Activated CD4-positive, alpha-beta memory T cell treated with anti-CD3 and anti-CD28 coated beads for 36 hours (primary cell): ENCODE measurements around the gene NLGN1. TPM values are rescaled to one million over a fixed set of nuclear protein-coding genes. Genes with fewer than 3 reads are reported as not detected.

Experiments
- CTCF ChIA-PET: fragments of 350-600 bp; sonication (Branson Sonifier 250); formaldehyde crosslinking; loops from one replicate; lab custom pipeline; 2021; ENCODE audit warnings: antibody characterized with exemption, inconsistent platforms; lab: Charles Lee
- POLR2A ChIA-PET: fragments of 350-600 bp; sonication (Branson Sonifier 250); formaldehyde crosslinking; loops from one replicate; lab custom pipeline; 2021; ENCODE audit warnings: antibody characterized with exemption; lab: Charles Lee
- DNase-seq: peaks from one replicate; pipeline ENCODE4 v3.0.0-alpha.2; 2020
- H3K27ac Mint-ChIP-seq: one replicate; pipeline ENCODE4 v1.8.0; 2021; ENCODE audit warnings: mixed read lengths
- H3K27me3 Mint-ChIP-seq: one replicate; pipeline ENCODE4 v1.8.0; 2021; ENCODE audit warnings: mixed read lengths
- H3K36me3 Mint-ChIP-seq: one replicate; pipeline ENCODE4 v1.8.0; 2021; ENCODE audit warnings: mixed read lengths
- H3K4me1 Mint-ChIP-seq: one replicate; pipeline ENCODE4 v1.8.0; 2021; ENCODE audit warnings: low read depth, mixed read lengths
- H3K4me3 Mint-ChIP-seq: one replicate; pipeline ENCODE4 v1.8.0; 2021; ENCODE audit warnings: mild to moderate bottlenecking, mixed read lengths
- H3K9me3 Mint-ChIP-seq: one replicate; pipeline ENCODE4 v1.8.0; 2021; ENCODE audit warnings: mixed read lengths
- intact Hi-C: fragments of 100-400 bp; cut with micrococcal nuclease; formaldehyde crosslinking; loops from one replicate; pipeline ENCODE4 v1.15.1; 2023
- total RNA-seq, 2 experiments: library from RNA; stranded (reverse); gene quantifications; one replicate each; pipeline ENCODE4 v1.2.3, GENCODE V29; 2021

The NLGN1 gene
- total RNA-seq, 2 experiments from 2014 or later, result not detected

GRCh38 chr3:173622166-173622565, 224.6 kb downstream of the NLGN1 start:
- H3K9me3 Mint-ChIP-seq, result peaks cover 4% of the 10 kb centered on the region
- H3K4me3 Mint-ChIP-seq, result no peak overlapping the region
- no peak for DNase-seq

GRCh38 chr3:173624086-173624485, 226.5 kb downstream of the NLGN1 start:
- intact Hi-C loops, result no loop called here

More at GRCh38 chr3:173622166-173622565, 224.6 kb downstream of the NLGN1 start:
- H3K27me3 Mint-ChIP-seq, result no peaks in the 10 kb centered on the region
- intact Hi-C loops, result no loop called here
- ChIA-PET CTCF (no interaction called here), POLR2A (no interaction called here)
- no peaks in the 10 kb centered on the region for H3K4me1 Mint-ChIP-seq
- H3K27ac Mint-ChIP-seq, result no peak overlapping the region
- H3K36me3 Mint-ChIP-seq, result no peaks in the 10 kb centered on the region

GRCh38 chr3:173630849-173631248, 233.3 kb downstream of the NLGN1 start:
- Mint-ChIP-seq H3K4me1 (no peaks in the 10 kb centered on the region), H3K9me3 (no peaks in the 10 kb centered on the region), H3K36me3 (no peaks in the 10 kb centered on the region), H3K27me3 (no peaks in the 10 kb centered on the region), H3K4me3 (no peak overlapping the region), H3K27ac (no peak overlapping the region)
- intact Hi-C loops, result no loop called here
- ChIA-PET CTCF (no interaction called here), POLR2A (no interaction called here)
- DNase-seq, result no peak

More at GRCh38 chr3:173624086-173624485, 226.5 kb downstream of the NLGN1 start:
- Mint-ChIP-seq H3K36me3 (no peaks in the 10 kb centered on the region), H3K27me3 (no peaks in the 10 kb centered on the region), H3K9me3 (peaks cover 4% of the 10 kb centered on the region), H3K4me3 (no peak overlapping the region), H3K4me1 (no peaks in the 10 kb centered on the region), H3K27ac (no peak overlapping the region)
- no peak for DNase-seq
- ChIA-PET POLR2A (no interaction called here), CTCF (no interaction called here)

GRCh38 chr3:173632945-173633344, 235.4 kb downstream of the NLGN1 start:
- Mint-ChIP-seq H3K36me3 (no peaks in the 10 kb centered on the region), H3K27me3 (no peaks in the 10 kb centered on the region), H3K4me1 (no peaks in the 10 kb centered on the region), H3K27ac (no peak overlapping the region), H3K9me3 (no peaks in the 10 kb centered on the region), H3K4me3 (no peak overlapping the region)
- no peak for DNase-seq
- intact Hi-C loops, result no loop called here
- ChIA-PET CTCF (interaction anchor here (0.6 kb wide), 1 partner anchor 24 kb away, joined by 3 read pairs; no protein-coding TSS in a partner anchor), POLR2A (no interaction called here)

GRCh38 chr3:173635826-173636225, 238.3 kb downstream of the NLGN1 start:
- ChIA-PET POLR2A (no interaction called here), CTCF (interaction anchor here (0.6 kb wide), 1 partner anchor 565 kb away, joined by 3 read pairs; no protein-coding TSS in a partner anchor)
- no peak for DNase-seq
- intact Hi-C loops, result no loop called here
- Mint-ChIP-seq H3K9me3 (no peaks in the 10 kb centered on the region), H3K36me3 (no peaks in the 10 kb centered on the region), H3K4me3 (no peak overlapping the region), H3K4me1 (no peaks in the 10 kb centered on the region), H3K27ac (no peak overlapping the region), H3K27me3 (no peaks in the 10 kb centered on the region)

GRCh38 chr3:173639098-173639497, 241.6 kb downstream of the NLGN1 start:
- POLR2A ChIA-PET, result no interaction called here
- no peak overlapping the region for H3K4me3 Mint-ChIP-seq
- H3K27ac Mint-ChIP-seq, result no peak overlapping the region
- no peaks in the 10 kb centered on the region for H3K27me3 Mint-ChIP-seq
- DNase-seq, result no peak
- intact Hi-C loops, result no loop called here
- H3K36me3 Mint-ChIP-seq, result no peaks in the 10 kb centered on the region
- no peaks in the 10 kb centered on the region for H3K4me1 Mint-ChIP-seq
- peaks cover 3% of the 10 kb centered on the region for H3K9me3 Mint-ChIP-seq
- CTCF ChIA-PET, result no interaction called here

- H3K27me3 Mint-ChIP-seq, result no peaks in the 10 kb centered on the region
- DNase-seq, result no peak
- ChIA-PET CTCF (no interaction called here), POLR2A (no interaction called here)
- H3K36me3 Mint-ChIP-seq, result no peaks in the 10 kb centered on the region
- peaks cover 6% of the 10 kb centered on the region for H3K9me3 Mint-ChIP-seq
- no peak overlapping the region for H3K27ac Mint-ChIP-seq
- H3K4me3 Mint-ChIP-seq, result no peak overlapping the region
- H3K4me1 Mint-ChIP-seq, result no peaks in the 10 kb centered on the region
- intact Hi-C loops, result no loop called here
Measured at GRCh38 chr3:173641696-173642095, 244.2 kb downstream of the NLGN1 start.

GRCh38 chr3:173644086-173645082, 246.8 kb downstream of the NLGN1 start:
- Mint-ChIP-seq H3K4me3 (no peak overlapping the region), H3K27me3 (no peaks in the 10 kb centered on the region), H3K27ac (no peak overlapping the region), H3K4me1 (no peaks in the 10 kb centered on the region), H3K36me3 (no peaks in the 10 kb centered on the region), H3K9me3 (peaks cover 6% of the 10 kb centered on the region)
- DNase-seq, result no peak
- ChIA-PET POLR2A (no interaction called here), CTCF (no interaction called here)
- intact Hi-C loops, result no loop called here

GRCh38 chr3:173650596-173650995, 253.1 kb downstream of the NLGN1 start:
- no peaks in the 10 kb centered on the region for H3K36me3 Mint-ChIP-seq
- H3K4me1 Mint-ChIP-seq, result no peaks in the 10 kb centered on the region
- H3K27ac Mint-ChIP-seq, result no peak overlapping the region
- intact Hi-C loops, result no loop called here
- DNase-seq, result no peak
- H3K27me3 Mint-ChIP-seq, result no peaks in the 10 kb centered on the region
- ChIA-PET POLR2A (no interaction called here), CTCF (no interaction called here)
- no peaks in the 10 kb centered on the region for H3K9me3 Mint-ChIP-seq
- no peak overlapping the region for H3K4me3 Mint-ChIP-seq

- DNase-seq, result no peak
- intact Hi-C loops, result no loop called here
- POLR2A ChIA-PET, result no interaction called here
Measured at GRCh38 chr3:173652093-173652492, 254.5 kb downstream of the NLGN1 start.

GRCh38 chr3:173653781-173654180, 256.2 kb downstream of the NLGN1 start:
- DNase-seq, result no peak
- no peaks in the 10 kb centered on the region for H3K9me3 Mint-ChIP-seq
- no peaks in the 10 kb centered on the region for H3K27me3 Mint-ChIP-seq
- CTCF ChIA-PET, result no interaction called here
- H3K4me1 Mint-ChIP-seq, result no peaks in the 10 kb centered on the region
- intact Hi-C loops, result no loop called here
- no peak overlapping the region for H3K27ac Mint-ChIP-seq
- POLR2A ChIA-PET, result no interaction called here
- no peaks in the 10 kb centered on the region for H3K36me3 Mint-ChIP-seq
- H3K4me3 Mint-ChIP-seq, result no peak overlapping the region

More at GRCh38 chr3:173652093-173652492, 254.5 kb downstream of the NLGN1 start:
- CTCF ChIA-PET, result no interaction called here
- no peaks in the 10 kb centered on the region for H3K27me3 Mint-ChIP-seq
- no peaks in the 10 kb centered on the region for H3K9me3 Mint-ChIP-seq
- no peaks in the 10 kb centered on the region for H3K4me1 Mint-ChIP-seq
- H3K27ac Mint-ChIP-seq, result no peak overlapping the region
- no peaks in the 10 kb centered on the region for H3K36me3 Mint-ChIP-seq
- no peak overlapping the region for H3K4me3 Mint-ChIP-seq

GRCh38 chr3:173659972-173660371, 262.4 kb downstream of the NLGN1 start:
- H3K4me3 Mint-ChIP-seq, result no peak overlapping the region
- no peaks in the 10 kb centered on the region for H3K36me3 Mint-ChIP-seq
- intact Hi-C loops, result no loop called here
- H3K9me3 Mint-ChIP-seq, result no peaks in the 10 kb centered on the region
- H3K27me3 Mint-ChIP-seq, result no peaks in the 10 kb centered on the region
- H3K4me1 Mint-ChIP-seq, result no peaks in the 10 kb centered on the region
- DNase-seq, result no peak
- POLR2A ChIA-PET, result no interaction called here
- CTCF ChIA-PET, result no interaction called here
- no peak overlapping the region for H3K27ac Mint-ChIP-seq
